Esophagus muscularis mucosa (tissue), 4 donors: ENCODE measurements around the gene RBPJ. TPM values are rescaled to one million over a fixed set of nuclear protein-coding genes. Genes with fewer than 3 reads are reported as not detected.

Experiments used
- DNase-seq: peaks from one replicate; pipeline ENCODE4 v3.0.0-alpha.2; 2017; ENCODE audit errors: extremely low spot score
- H3K27ac ChIP-seq, 4 donors: fragments of 200-600 bp; sonication (generic); replicated peaks in 1 of 4; 1 replicate in 3 of 4; 2 replicates in 1 of 4; pipeline ENCODE4 v1.5.1; 2016 to 2019; ENCODE audit warnings: mild to moderate bottlenecking in 1 of 4
- H3K27me3 ChIP-seq, 4 donors: fragments of 200-600 bp; sonication (generic); one replicate each; pipeline versions ENCODE4 v1.5.1 to v1.6.0; 2016 to 2019
- H3K36me3 ChIP-seq, 4 donors: fragments of 200-600 bp; sonication (generic); one replicate each; pipeline ENCODE4 v1.5.1; 2016 to 2019
- H3K4me1 ChIP-seq, 4 donors: fragments of 200-600 bp; sonication (generic); one replicate each; pipeline ENCODE4 v1.5.1; 2016 to 2019
- H3K4me3 ChIP-seq, 4 donors: fragments of 200-600 bp; sonication (generic); 1 replicate in 2 of 4; 2 replicates in 2 of 4; pipeline ENCODE4 v1.5.1; 2016 to 2019; ENCODE audit warnings: mild to moderate bottlenecking in 4 of 4, moderate library complexity in 1 of 4
- H3K9me3 ChIP-seq, 4 donors: fragments of 200-600 bp; sonication (generic); 1 replicate in 3 of 4; 2 replicates in 1 of 4; pipeline ENCODE4 v1.5.1; 2016 to 2019
- CTCF ChIP-seq, 3 experiments: fragments of 200-600 bp in 2 of 3; fragments of 450-650 bp in 1 of 3; sonication (generic) in 2 of 3; IDR thresholded peaks; one replicate each; pipeline ENCODE4 v1.5.1; 2017 to 2019; ENCODE audit warnings: antibody characterized with exemption in 3 of 3, mild to moderate bottlenecking in 2 of 3, moderate library complexity in 1 of 3
- EP300 ChIP-seq: sonication (generic); formaldehyde crosslinking; IDR thresholded peaks from one replicate; pipeline ENCODE4 v1.6.1; 2017; ENCODE audit warnings: antibody characterized with exemption
- POLR2A ChIP-seq: fragments of 450-650 bp; IDR thresholded peaks from one replicate; pipeline ENCODE4 v1.6.1; 2017; ENCODE audit warnings: antibody characterized with exemption, moderate library complexity, mild to moderate bottlenecking, low read depth
- POLR2AphosphoS5 ChIP-seq, 2 donors: sonication (generic); formaldehyde crosslinking; IDR thresholded peaks; one replicate each; pipeline ENCODE4 v1.6.1; 2017; ENCODE audit warnings: antibody characterized with exemption in 2 of 2
- WGBS: methylation state at CpG from one replicate; pipeline ENCODE4 v1.1.5; 2018; 5-methylcytosine and 5-hydroxymethylcytosine counted together
- intact Hi-C: fragments of 100-400 bp; cut with DNase I; formaldehyde crosslinking; loops from one replicate; pipeline ENCODE4 v1.15.1; 2023
- total RNA-seq, 4 donors: library from RNA; depleted of rRNA; stranded (reverse); fragments of >200 nt; gene quantifications; one replicate each; pipeline versions ENCODE4 v1.1.0 to v1.2.1, GENCODE V29; 2016

The RBPJ gene
- total RNA-seq, 4 donors from 2014 or later, result 49.7 to 75.2 (median 60.8) TPM

- no peaks in the 10 kb centered on the region for H3K27me3 ChIP-seq
- no peak for DNase-seq
- WGBS, result 89% methylated on average over 3 of the region's 3 CpGs
- H3K4me1 ChIP-seq, result peaks cover 0 to 18% (median 5%) of the 10 kb centered on the region in 4 donors
- peaks cover 8 to 14% (median 10%) of the 10 kb centered on the region in 4 donors for H3K36me3 ChIP-seq
- H3K9me3 ChIP-seq, result peaks cover 0 to 9% (median 6%) of the 10 kb centered on the region in 4 donors
- TF ChIP-seq EP300 (no peak), POLR2AphosphoS5 (IDR thresholded peaks at IDR 0.05) (no peak)
- intact Hi-C loops, result loop anchor here (10.0 kb wide), 1 partner anchor 418 kb away; no protein-coding TSS in a partner anchor
- no peak overlapping the region for H3K27ac ChIP-seq
- no peak overlapping the region for H3K4me3 ChIP-seq
Measured at GRCh38 chr4:26402458-26402857, 81.6 kb downstream of the RBPJ start.

GRCh38 chr4:26404743-26405206, 84.0 kb downstream of the RBPJ start:
- DNase-seq, result no peak
- Histone ChIP-seq H3K9me3 (peaks cover 0 to 9% (median 6%) of the 10 kb centered on the region in 4 donors), H3K36me3 (peaks cover 8 to 14% (median 10%) of the 10 kb centered on the region in 4 donors), H3K27ac (no peak overlapping the region), H3K27me3 (no peaks in the 10 kb centered on the region), H3K4me3 (no peak overlapping the region), H3K4me1 (peaks cover 0 to 17% (median 11%) of the 10 kb centered on the region in 4 donors)
- WGBS, result 88% methylated on average over 3 of the region's 3 CpGs
- intact Hi-C loops, result loop anchor here (10.0 kb wide), 1 partner anchor 420 kb away; no protein-coding TSS in a partner anchor
- TF ChIP-seq CTCF (IDR thresholded peaks at IDR 0.05), result no peak
- no peak for TF ChIP-seq EP300
- no peak for TF ChIP-seq POLR2A
- no peak for TF ChIP-seq POLR2AphosphoS5 (IDR thresholded peaks at IDR 0.05)

GRCh38 chr4:26406346-26406975, 85.6 kb downstream of the RBPJ start:
- intact Hi-C loops, result loop anchor here (10.0 kb wide), 1 partner anchor 422 kb away; no protein-coding TSS in a partner anchor
- 94% methylated on average over 4 of the region's 4 CpGs for WGBS
- no peak for TF ChIP-seq EP300

GRCh38 chr4:26407476-26407875, 86.7 kb downstream of the RBPJ start:
- Histone ChIP-seq H3K36me3 (peaks cover 8 to 14% (median 10%) of the 10 kb centered on the region in 4 donors), H3K27me3 (no peaks in the 10 kb centered on the region), H3K4me3 (no peak overlapping the region), H3K9me3 (peaks cover 0 to 9% (median 6%) of the 10 kb centered on the region in 4 donors), H3K4me1 (peaks cover 6 to 18% (median 14%) of the 10 kb centered on the region in 4 donors), H3K27ac (no peak overlapping the region)
- no peak for DNase-seq
- TF ChIP-seq POLR2AphosphoS5 (IDR thresholded peaks at IDR 0.05) (no peak), CTCF (IDR thresholded peaks at IDR 0.05) (no peak), EP300 (no peak), POLR2A (no peak)
- intact Hi-C loops, result loop anchor here (10.0 kb wide), 1 partner anchor 423 kb away; no protein-coding TSS in a partner anchor
- WGBS, result 100% methylated on average over 1 of the region's 1 CpG

More at GRCh38 chr4:26406346-26406975, 85.6 kb downstream of the RBPJ start:
- Histone ChIP-seq H3K4me1 (peaks cover 0 to 16% (median 11%) of the 10 kb centered on the region in 4 donors), H3K36me3 (peaks cover 8 to 14% (median 10%) of the 10 kb centered on the region in 4 donors), H3K27ac (no peak overlapping the region), H3K9me3 (peaks cover 0 to 9% (median 6%) of the 10 kb centered on the region in 4 donors), H3K27me3 (no peaks in the 10 kb centered on the region), H3K4me3 (no peak overlapping the region)
- DNase-seq, result no peak

GRCh38 chr4:26410385-26411293, 89.8 kb downstream of the RBPJ start:
- intact Hi-C loops, result loop anchor here (2.0 to 5.0 kb wide), 2 partner anchors 328 to 383 kb away; no protein-coding TSS in a partner anchor
- no peak overlapping the region for H3K27ac ChIP-seq
- 1% methylated on average over 2 of the region's 2 CpGs for WGBS
- no peak overlapping the region for H3K4me3 ChIP-seq
- H3K27me3 ChIP-seq, result no peaks in the 10 kb centered on the region
- H3K9me3 ChIP-seq, result peaks cover 0 to 9% (median 6%) of the 10 kb centered on the region in 4 donors
- H3K36me3 ChIP-seq, result peaks cover 8 to 18% (median 11%) of the 10 kb centered on the region in 4 donors
- no peak for DNase-seq
- peaks cover 12 to 39% (median 28%) of the 10 kb centered on the region in 4 donors for H3K4me1 ChIP-seq
- TF ChIP-seq CTCF (IDR thresholded peaks at IDR 0.05), result peak; percentile 61 to 66 (median 65)
- no peak for TF ChIP-seq POLR2AphosphoS5 (IDR thresholded peaks at IDR 0.05)
- TF ChIP-seq POLR2A, result no peak
